Effector memory CD4-positive, alpha-beta T cell (primary cell): ENCODE data around the gene TRPM3.
A peak's percentile ranks its signal among the peaks of the same experiment; 100 is the strongest.

Experiments used
- DNase-seq, 3 donors: peaks; one replicate each; pipeline ENCODE4 v3.0.0-alpha.2; 2020
- H3K27ac ChIP-seq: 2 replicates; pipeline ENCODE4 v1.7.0; 2013; ENCODE audit warnings: mild to moderate bottlenecking, low read length, moderate library complexity; ENCODE audit not compliant: insufficient read depth, poor library complexity, severe bottlenecking
- H3K27me3 ChIP-seq: replicated peaks from 2 replicates; pipeline ENCODE4 v1.7.0; 2013; ENCODE audit warnings: mild to moderate bottlenecking, low read length; ENCODE audit not compliant: insufficient read depth, control insufficient read depth, poor library complexity, severe bottlenecking
- H3K36me3 ChIP-seq: 2 replicates; pipeline ENCODE4 v1.7.0; 2013; ENCODE audit warnings: mild to moderate bottlenecking, low read length, moderate library complexity; ENCODE audit not compliant: control insufficient read depth, insufficient read depth
- H3K4me1 ChIP-seq: 2 replicates; pipeline ENCODE4 v1.7.0; 2013; ENCODE audit warnings: low read length, mild to moderate bottlenecking; ENCODE audit not compliant: control insufficient read depth, insufficient read depth, poor library complexity, severe bottlenecking
- H3K4me3 ChIP-seq: 2 replicates; pipeline ENCODE4 v1.7.0; 2013; ENCODE audit warnings: low read length, low read depth, mild to moderate bottlenecking; ENCODE audit not compliant: insufficient read depth, poor library complexity, severe bottlenecking
- H3K9me3 ChIP-seq: 2 replicates; pipeline ENCODE4 v1.7.0; 2013; ENCODE audit warnings: mild to moderate bottlenecking, low read length, moderate library complexity; ENCODE audit not compliant: control insufficient read depth

Gene TRPM3

GRCh38 chr9:70571258-70571657 is 550.2 kb downstream of the TRPM3 start:
- Histone ChIP-seq H3K27ac (no peak overlapping the region), H3K9me3 (no peaks in the 10 kb centered on the region), H3K4me1 (no peaks in the 10 kb centered on the region), H3K4me3 (no peak overlapping the region), H3K27me3 (no peaks in the 10 kb centered on the region), H3K36me3 (no peaks in the 10 kb centered on the region)
- DNase-seq: no peak

- H3K36me3 ChIP-seq: no peaks in the 10 kb centered on the region
- H3K4me1 ChIP-seq: peaks cover 2% of the 10 kb centered on the region
- H3K27me3 ChIP-seq: no peaks in the 10 kb centered on the region
- no peak overlapping the region for H3K4me3 ChIP-seq
- DNase-seq: no peak
- no peaks in the 10 kb centered on the region for H3K9me3 ChIP-seq
- H3K27ac ChIP-seq: no peak overlapping the region
Observed at GRCh38 chr9:70569791-70570190, 551.6 kb downstream of the TRPM3 start.

GRCh38 chr9:70569070-70569772 is 552.2 kb downstream of the TRPM3 start:
- Histone ChIP-seq H3K9me3 (no peaks in the 10 kb centered on the region), H3K4me3 (no peak overlapping the region), H3K4me1 (peaks cover 8% of the 10 kb centered on the region), H3K27me3 (no peaks in the 10 kb centered on the region), H3K36me3 (no peaks in the 10 kb centered on the region), H3K27ac (no peak overlapping the region)
- DNase-seq: no peak

DNA sequence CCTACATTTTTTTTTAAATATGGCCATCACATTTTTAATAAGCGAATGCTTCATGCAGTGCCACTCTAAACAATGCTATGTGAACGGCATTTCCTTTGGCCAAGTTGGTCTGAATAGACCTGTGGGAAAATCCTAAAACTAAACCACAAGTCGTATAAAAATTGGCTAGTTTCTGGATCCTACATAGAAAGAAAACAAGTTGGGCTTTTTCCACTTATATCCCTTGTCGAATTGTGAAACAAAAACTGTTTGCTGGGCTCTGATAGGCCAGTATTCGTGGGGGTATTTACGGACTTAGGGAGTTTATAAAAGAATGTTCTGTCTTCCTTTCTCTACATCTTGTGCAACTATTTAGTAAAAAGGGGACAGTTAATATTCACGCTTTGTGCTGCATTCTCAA is 553.9 kb downstream of the TRPM3 start:
- Histone ChIP-seq H3K9me3 (no peaks in the 10 kb centered on the region), H3K27ac (no peak overlapping the region), H3K27me3 (no peaks in the 10 kb centered on the region), H3K4me1 (peaks cover 20% of the 10 kb centered on the region), H3K36me3 (no peaks in the 10 kb centered on the region), H3K4me3 (no peak overlapping the region)
- DNase-seq: no peak

GRCh38 chr9:70566751-70567150 is 554.7 kb downstream of the TRPM3 start:
- no peaks in the 10 kb centered on the region for H3K27me3 ChIP-seq
- no peaks in the 10 kb centered on the region for H3K36me3 ChIP-seq
- no peaks in the 10 kb centered on the region for H3K9me3 ChIP-seq
- peaks cover 20% of the 10 kb centered on the region for H3K4me1 ChIP-seq
- no peak overlapping the region for H3K27ac ChIP-seq
- no peak overlapping the region for H3K4me3 ChIP-seq
- no peak for DNase-seq

GRCh38 chr9:70566066-70566465 is 555.4 kb downstream of the TRPM3 start:
- H3K4me1 ChIP-seq: peaks cover 20% of the 10 kb centered on the region
- H3K27me3 ChIP-seq: no peaks in the 10 kb centered on the region
- DNase-seq: no peak
- H3K36me3 ChIP-seq: no peaks in the 10 kb centered on the region
- H3K27ac ChIP-seq: no peak overlapping the region
- H3K4me3 ChIP-seq: no peak overlapping the region
- H3K9me3 ChIP-seq: no peaks in the 10 kb centered on the region

DNA sequence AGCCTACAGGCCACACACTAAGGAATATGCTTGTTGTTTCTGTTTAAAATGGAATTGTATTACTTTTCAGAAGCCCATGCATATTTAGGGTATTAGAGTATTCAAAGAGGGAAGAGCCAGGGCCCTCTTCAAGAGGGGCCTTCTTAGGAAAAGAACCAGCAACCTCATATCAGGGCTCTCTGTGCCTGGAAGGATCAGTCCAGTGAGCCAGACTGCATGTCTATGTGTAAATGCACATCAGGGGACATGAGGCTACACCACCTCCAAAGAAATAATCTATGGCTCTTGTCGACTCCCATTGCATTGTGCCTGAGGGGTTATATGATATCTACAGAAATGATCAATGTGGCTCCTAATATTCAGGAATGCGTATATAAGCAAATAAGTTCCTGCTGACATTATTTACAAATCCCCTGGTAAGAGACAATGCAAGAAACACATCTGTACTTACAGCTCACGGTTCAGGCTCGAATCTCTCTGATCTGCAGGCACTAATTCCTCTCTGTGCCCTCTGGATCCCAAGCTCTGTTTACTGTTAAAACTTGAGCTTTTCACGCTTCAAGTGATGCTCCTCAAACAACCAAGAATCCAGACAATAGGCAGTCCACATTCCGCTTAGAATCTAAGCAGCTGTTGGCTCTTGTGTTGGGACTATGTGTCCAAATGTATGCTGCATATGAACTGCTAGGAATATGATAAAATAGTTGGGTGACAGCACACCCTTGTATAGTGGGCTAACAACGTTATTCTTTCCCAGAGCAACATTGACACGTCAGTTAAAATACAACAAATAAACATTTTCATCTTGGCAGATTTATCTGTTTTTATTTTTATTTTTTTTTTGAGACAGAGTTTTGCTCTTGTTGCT is 556.7 kb downstream of the TRPM3 start:
- Histone ChIP-seq H3K27me3 (no peaks in the 10 kb centered on the region), H3K27ac (peak overlapping the region; percentile 42)
- DNase-seq: no peak

DNA sequence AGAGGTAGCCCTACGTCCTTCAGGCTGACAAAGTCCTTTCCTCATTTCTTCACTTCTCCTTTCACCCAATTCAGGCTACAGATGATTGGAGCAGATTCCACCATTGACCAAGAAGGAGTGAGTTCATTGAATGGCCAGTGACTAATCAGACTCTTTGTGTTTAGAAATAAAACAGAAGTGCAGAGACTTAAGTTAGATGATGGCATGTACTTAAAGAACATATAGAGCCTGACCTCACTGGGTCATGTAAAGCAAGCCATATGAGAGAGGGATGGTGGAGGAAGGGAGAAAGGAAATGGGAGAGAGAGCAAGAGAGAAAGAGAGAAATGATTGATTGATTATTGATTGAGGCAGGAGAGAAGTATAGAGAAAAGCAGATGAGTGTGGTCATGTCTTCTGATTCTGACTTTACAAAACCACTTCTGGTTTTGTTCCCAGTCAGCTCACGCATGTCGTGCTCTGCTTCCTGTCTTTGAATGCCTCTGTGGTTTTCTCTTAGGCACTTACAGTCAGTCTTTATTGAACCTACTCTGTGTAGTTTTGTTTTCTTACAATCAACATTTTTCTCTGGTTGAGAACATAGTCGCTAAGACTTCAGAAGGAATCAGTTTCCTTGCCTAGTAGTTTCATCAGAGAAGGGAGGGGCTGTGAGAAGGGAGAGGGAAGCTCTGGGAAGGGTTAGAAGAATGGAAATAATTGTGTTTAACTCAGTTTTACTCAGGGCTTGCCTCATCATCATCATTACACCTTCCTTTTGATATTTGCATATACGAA is 557.8 kb downstream of the TRPM3 start:
- Histone ChIP-seq H3K9me3 (no peaks in the 10 kb centered on the region), H3K36me3 (no peaks in the 10 kb centered on the region), H3K27ac (peak overlapping the region; percentile 42), H3K4me3 (no peak overlapping the region), H3K27me3 (no peaks in the 10 kb centered on the region), H3K4me1 (peaks cover 20% of the 10 kb centered on the region)
- DNase-seq: peak in 2 of 3 donors; percentile 1 to 10

More for the DNA sequence above, 556.7 kb downstream of the TRPM3 start:
- Histone ChIP-seq H3K4me3 (no peak overlapping the region), H3K9me3 (no peaks in the 10 kb centered on the region), H3K36me3 (no peaks in the 10 kb centered on the region), H3K4me1 (peaks cover 20% of the 10 kb centered on the region)

DNA sequence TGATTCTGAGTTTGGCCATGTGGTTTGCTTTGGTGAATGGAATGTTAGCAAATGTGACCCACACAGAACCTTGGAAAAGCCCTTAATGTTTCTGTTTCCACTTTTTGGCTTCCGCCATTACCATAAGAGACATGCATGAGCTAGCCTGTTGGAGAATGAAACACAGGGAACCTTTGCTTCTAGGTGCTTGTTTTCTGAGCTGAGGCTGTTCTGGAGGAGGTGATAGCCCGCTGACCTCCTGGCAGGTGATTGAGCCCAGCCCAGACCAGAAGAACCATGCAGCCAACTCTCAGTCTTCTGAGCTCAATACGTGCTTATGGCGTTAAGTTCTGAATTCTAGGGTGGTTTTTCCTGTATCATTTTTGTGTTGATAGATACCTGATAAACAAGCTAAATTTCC is 558.4 kb downstream of the TRPM3 start:
- no peak overlapping the region for H3K4me3 ChIP-seq
- H3K4me1 ChIP-seq: peaks cover 20% of the 10 kb centered on the region
- peak overlapping the region; percentile 42 for H3K27ac ChIP-seq
- no peak for DNase-seq
- H3K27me3 ChIP-seq: no peaks in the 10 kb centered on the region
- no peaks in the 10 kb centered on the region for H3K9me3 ChIP-seq
- H3K36me3 ChIP-seq: no peaks in the 10 kb centered on the region
